ENCODE data around the gene SLC26A9. TPM values are rescaled to one million over a fixed set of nuclear protein-coding genes. Genes with fewer than 3 reads are reported as not detected.

Gene SLC26A9
- total RNA-seq, 1 experiment from 2014 or later, result 0.15 TPM

DNA sequence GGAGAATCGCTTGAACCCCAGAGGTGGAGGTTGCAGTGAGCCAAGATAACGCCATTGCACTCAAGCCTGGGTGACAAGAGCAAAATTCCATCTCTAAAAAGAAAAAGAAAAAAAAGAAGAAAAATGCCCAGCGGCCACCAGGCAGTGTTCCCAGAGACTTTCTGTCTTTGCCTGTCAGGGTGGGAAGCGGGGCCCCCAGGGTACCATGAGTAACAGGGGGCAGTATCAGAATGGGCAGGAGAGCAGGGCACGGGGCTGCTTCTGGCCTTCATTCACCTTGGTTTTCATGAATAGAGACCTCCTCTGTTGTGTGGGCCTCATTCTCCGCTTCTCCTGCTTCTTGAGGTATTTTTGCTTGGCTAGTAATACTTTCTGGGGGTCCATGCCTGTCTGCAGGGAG lies 20.4 kb downstream of the SLC26A9 start (continued):
- TF ChIP-seq STAT6 (CRISPR knock-in tag; conservative IDR thresholded peaks at IDR 0.05; ENCODE audit: low read depth), result no peak
- TF ChIP-seq FOXJ3 (CRISPR knock-in tag; IDR thresholded peaks at IDR 0.05; ENCODE audit: borderline replicate concordance), result no peak
- TF ChIP-seq NR2C2 (CRISPR knock-in tag; IDR thresholded peaks at IDR 0.05), result no peak
- TF ChIP-seq NR3C1 (CRISPR knock-in tag; conservative IDR thresholded peaks at IDR 0.05; ENCODE audit: low read depth), result no peak
- no peak for TF ChIP-seq ZNF121 (CRISPR knock-in tag; IDR thresholded peaks at IDR 0.05)
- no peak for TF ChIP-seq CBFB (CRISPR knock-in tag; IDR thresholded peaks at IDR 0.05; ENCODE audit: low read depth)
- TF ChIP-seq ZNF138 (CRISPR knock-in tag; conservative IDR thresholded peaks at IDR 0.05), result no peak
- no peak for TF ChIP-seq ATF1 (CRISPR knock-in tag; IDR thresholded peaks at IDR 0.05)

DNA sequence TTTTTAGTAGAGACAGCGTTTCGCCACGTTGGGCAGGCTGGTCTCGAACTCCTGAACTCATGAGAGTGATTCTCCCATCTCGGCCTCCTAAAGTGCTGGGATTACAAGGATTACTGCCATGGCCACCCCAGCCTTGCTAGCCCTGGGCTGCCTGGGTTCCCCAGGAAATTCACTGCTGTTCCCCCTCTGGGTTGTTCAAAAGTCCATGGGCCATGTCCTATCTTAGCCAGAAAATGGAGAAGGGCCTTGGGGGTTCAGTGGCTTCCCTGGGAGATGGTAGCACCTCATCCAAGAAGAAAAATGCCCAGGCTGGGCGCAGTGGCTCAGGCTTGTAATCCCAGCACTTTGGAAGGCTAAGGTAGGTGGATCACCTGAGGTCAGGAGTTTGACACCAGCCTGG lies 20.9 kb downstream of the SLC26A9 start:
- DNase-seq (ENCODE audit: low spot score) (no peak), ATAC-seq (no peak)
- H3K4me1 Mint-ChIP-seq, result peaks cover 3% of the 10 kb centered on the region
- CTCF ChIA-PET, result interaction anchor here (11.9 kb wide), 1 partner anchor 57 kb away, joined by 557 read pairs; no protein-coding TSS in a partner anchor
- H3K27me3 Mint-ChIP-seq (ENCODE audit: low read depth), result no peaks in the 10 kb centered on the region
- no peak for TF ChIP-seq ZNF317 (CRISPR knock-in tag; IDR thresholded peaks at IDR 0.05; ENCODE audit: borderline replicate concordance, low read depth)
- no peak for TF ChIP-seq E2F5 (CRISPR knock-in tag; IDR thresholded peaks at IDR 0.05)
- POLR2A ChIA-PET, result no interaction called here
- no peaks in the 10 kb centered on the region for H3K36me3 Mint-ChIP-seq
- H3K9me3 Mint-ChIP-seq, result no peaks in the 10 kb centered on the region
- no peak overlapping the region for H3K27ac Mint-ChIP-seq
- no peak overlapping the region for H3K4me3 Mint-ChIP-seq

DNA sequence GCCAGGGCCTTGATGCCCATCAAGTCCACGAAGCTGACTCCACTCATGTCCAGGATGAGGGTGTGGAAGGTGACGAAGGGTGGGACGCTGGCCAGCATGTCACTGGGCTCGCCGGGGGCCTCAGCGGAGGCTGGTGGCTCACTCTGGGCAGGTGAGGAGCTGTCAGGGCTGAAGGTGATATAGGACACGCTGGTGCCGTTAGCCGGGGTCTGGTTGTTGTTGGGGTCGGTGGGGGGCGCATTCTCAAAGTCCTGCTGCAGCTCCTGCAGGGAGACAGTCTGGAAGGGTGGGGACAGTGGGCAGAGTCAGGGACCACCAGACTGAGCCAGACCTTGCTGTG lies 21.7 kb downstream of the SLC26A9 start:
- peaks cover 3% of the 10 kb centered on the region for H3K4me1 Mint-ChIP-seq
- ChIA-PET CTCF (interaction anchor here (11.9 kb wide), 1 partner anchor 58 kb away, joined by 557 read pairs; no protein-coding TSS in a partner anchor), POLR2A (no interaction called here)
- TF ChIP-seq STAT6 (CRISPR knock-in tag; conservative IDR thresholded peaks at IDR 0.05; ENCODE audit: low read depth) (no peak), AFF4 (CRISPR knock-in tag; IDR thresholded peaks at IDR 0.05; ENCODE audit: borderline replicate concordance) (no peak)
- no peaks in the 10 kb centered on the region for H3K27me3 Mint-ChIP-seq (ENCODE audit: low read depth)
- H3K36me3 Mint-ChIP-seq, result no peaks in the 10 kb centered on the region
- H3K9me3 Mint-ChIP-seq, result no peaks in the 10 kb centered on the region
- no peak for ATAC-seq
- no peak overlapping the region for H3K27ac Mint-ChIP-seq
- no peak overlapping the region for H3K4me3 Mint-ChIP-seq
- no peak for DNase-seq (ENCODE audit: low spot score)
